ENCODE measurements around the gene XKR8. TPM values are rescaled to one million over a fixed set of nuclear protein-coding genes. Genes with fewer than 3 reads are reported as not detected.

Gene XKR8
- total and polyA plus RNA-seq, 9 of the 15 experiments (the other 6 are each of a cell fraction or from before 2014, with no cell fraction given) = 0.45 to 2.8 (median 1.7) TPM

- TF ChIP-seq TOE1 (IDR thresholded peaks at IDR 0.05; ENCODE audit: borderline replicate concordance) (no peak), TOE1 (CRISPR knock-in tag; IDR thresholded peaks at IDR 0.05; ENCODE audit: borderline replicate concordance, low read depth) (no peak), GABPB1 (CRISPR knock-in tag; IDR thresholded peaks at IDR 0.05) (peak; percentile 64), NONO (IDR thresholded peaks at IDR 0.05; ENCODE audit: low read depth in 2 of 2, low read length in 1 of 2) (0 out of 4 replicates have a peak, but pooled peaks of 1 of the 2 experiments have one; percentile 29), SNRNP70 (optimal IDR thresholded peaks at IDR 0.05; ENCODE audit: low read depth, low read length) (no peak), TFAP4 (CRISPR knock-in tag; IDR thresholded peaks at IDR 0.05; ENCODE audit: borderline replicate concordance) (0 out of 2 replicates have a peak, but pooled peaks have one; percentile 18), PHF8 (IDR thresholded peaks at IDR 0.05; ENCODE audit: borderline replicate concordance, low read length) (peak; percentile 55; the same call in 1 of the 2 replicates), FOXM1 (IDR thresholded peaks at IDR 0.05; ENCODE audit: low read depth) (no peak), FOXM1 (CRISPR knock-in tag; IDR thresholded peaks at IDR 0.05; ENCODE audit: low read depth) (0 out of 2 replicates have a peak, but pooled peaks have one; percentile 19), ZEB2 (IDR thresholded peaks at IDR 0.05) (peak; percentile 11; the same call in 1 of the 2 replicates), CTCFL (IDR thresholded peaks at IDR 0.05; ENCODE audit: borderline replicate concordance, insufficient read depth, low read depth, low read length, poor library complexity, severe bottlenecking) (peak; percentile 56), ESRRA (IDR thresholded peaks at IDR 0.05; ENCODE audit: borderline replicate concordance, low read depth) (0 out of 2 replicates have a peak, but pooled peaks have one; percentile 11), HMGN3 (IDR thresholded peaks at IDR 0.05; ENCODE audit: borderline replicate concordance, extremely low read depth, insufficient read length, low read depth, low read length) (peak; percentile 34)
These were observed at the start of gene XKR8 (continued) for GRCh38 chr1:27959792-27960603.
